ENCODE results near the gene PLEKHO1.

Gene PLEKHO1

GRCh38 chr1:150150133-150151021 lies 661 bp downstream of the PLEKHO1 start:
- DNase-seq (ENCODE audit: low spot score) = peak; percentile 73

GRCh38 chr1:150151291-150152181 lies 1.8 kb downstream of the PLEKHO1 start:
- DNase-seq (ENCODE audit: low spot score) = no peak

- no peak for DNase-seq (ENCODE audit: low spot score)
Observed at GRCh38 chr1:150152182-150152536, 2.4 kb downstream of the PLEKHO1 start.

GRCh38 chr1:150152772-150153456 lies 3.2 kb downstream of the PLEKHO1 start:
- DNase-seq (ENCODE audit: low spot score) = no peak

- no peak for DNase-seq (ENCODE audit: low spot score)
Observed at GRCh38 chr1:150154143-150154542, 4.4 kb downstream of the PLEKHO1 start.

- no peak for DNase-seq (ENCODE audit: low spot score)
Observed at GRCh38 chr1:150155413-150156071, 5.8 kb downstream of the PLEKHO1 start.

- no peak for DNase-seq (ENCODE audit: low spot score)
Observed at GRCh38 chr1:150156868-150157603, 7.3 kb downstream of the PLEKHO1 start.

GRCh38 chr1:150159550-150159949 lies 9.8 kb downstream of the PLEKHO1 start:
- no peak for DNase-seq (ENCODE audit: low spot score)

- no peak for DNase-seq (ENCODE audit: low spot score)
Observed at GRCh38 chr1:150160964-150161621, 11.4 kb downstream of the PLEKHO1 start.

- DNase-seq (ENCODE audit: low spot score) = no peak
Observed at GRCh38 chr1:150161747-150162581, 12.2 kb downstream of the PLEKHO1 start.

- DNase-seq (ENCODE audit: low spot score) = no peak
Observed at GRCh38 chr1:150162582-150162861, 12.8 kb downstream of the PLEKHO1 start.

GRCh38 chr1:150162862-150163706 lies 13.4 kb downstream of the PLEKHO1 start:
- DNase-seq (ENCODE audit: low spot score) = peak; percentile 86

- DNase-seq (ENCODE audit: low spot score) = no peak
Observed at GRCh38 chr1:150164224-150164623, 14.5 kb downstream of the PLEKHO1 start.

- DNase-seq (ENCODE audit: low spot score) = no peak
Observed at GRCh38 chr1:150164779-150165178, 15.1 kb downstream of the PLEKHO1 start.

GRCh38 chr1:150165622-150166612 lies 16.2 kb downstream of the PLEKHO1 start:
- DNase-seq (ENCODE audit: low spot score) = no peak

GRCh38 chr1:150168960-150169601 lies 19.4 kb downstream of the PLEKHO1 start:
- DNase-seq (ENCODE audit: low spot score) = peak; percentile 74

- DNase-seq (ENCODE audit: low spot score) = no peak
Observed at GRCh38 chr1:150171801-150172200, 22.1 kb downstream of the PLEKHO1 start.

Data from left forelimb (tissue), 1 donor.